ENCODE data around the gene LRRC74A. TPM values are rescaled to one million over a fixed set of nuclear protein-coding genes. Genes with fewer than 3 reads are reported as not detected.

LRRC74A gene
- polyA plus RNA-seq, 1 of the 3 experiments (the other 2 are of a cell fraction): not detected

- H3K4me3 ChIP-seq (ENCODE audit: low read depth in 2 of 2, low read length in 1 of 2): no peak overlapping the region
- no peaks in the 10 kb centered on the region for H3K9me3 ChIP-seq
- H3K9ac ChIP-seq: no peak overlapping the region
- H4K20me1 ChIP-seq (ENCODE audit: insufficient read depth): no peaks in the 10 kb centered on the region
- H3K79me2 ChIP-seq (ENCODE audit: insufficient read depth): no peaks in the 10 kb centered on the region
- H3K36me3 ChIP-seq (replicated peaks in 1 of 2; ENCODE audit: control insufficient read depth in 1 of 2, insufficient read depth in 2 of 2, low read length in 1 of 2): no peaks in the 10 kb centered on the region
- peaks cover 7% of the 10 kb centered on the region; the same call in 1 of the 2 replicates for H3K27me3 ChIP-seq (ENCODE audit: insufficient read depth)
- no peak for DNase-seq
- no peak overlapping the region for H2AFZ ChIP-seq (ENCODE audit: low read depth)
- TF ChIP-seq TAF1 (IDR thresholded peaks at IDR 0.05; ENCODE audit: borderline replicate concordance, low read depth, low read length) (no peak), MEF2A (IDR thresholded peaks at IDR 0.05; ENCODE audit: borderline replicate concordance, low read depth) (no peak), GABPA (IDR thresholded peaks at IDR 0.05; ENCODE audit: low read depth) (no peak)
- TF ChIP-seq, protein P1, sequence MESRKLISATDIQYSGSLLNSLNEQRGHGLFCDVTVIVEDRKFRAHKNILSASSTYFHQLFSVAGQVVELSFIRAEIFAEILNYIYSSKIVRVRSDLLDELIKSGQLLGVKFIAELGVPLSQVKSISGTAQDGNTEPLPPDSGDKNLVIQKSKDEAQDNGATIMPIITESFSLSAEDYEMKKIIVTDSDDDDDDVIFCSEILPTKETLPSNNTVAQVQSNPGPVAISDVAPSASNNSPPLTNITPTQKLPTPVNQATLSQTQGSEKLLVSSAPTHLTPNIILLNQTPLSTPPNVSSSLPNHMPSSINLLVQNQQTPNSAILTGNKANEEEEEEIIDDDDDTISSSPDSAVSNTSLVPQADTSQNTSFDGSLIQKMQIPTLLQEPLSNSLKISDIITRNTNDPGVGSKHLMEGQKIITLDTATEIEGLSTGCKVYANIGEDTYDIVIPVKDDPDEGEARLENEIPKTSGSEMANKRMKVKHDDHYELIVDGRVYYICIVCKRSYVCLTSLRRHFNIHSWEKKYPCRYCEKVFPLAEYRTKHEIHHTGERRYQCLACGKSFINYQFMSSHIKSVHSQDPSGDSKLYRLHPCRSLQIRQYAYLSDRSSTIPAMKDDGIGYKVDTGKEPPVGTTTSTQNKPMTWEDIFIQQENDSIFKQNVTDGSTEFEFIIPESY (IDR thresholded peaks at IDR 0.05; ENCODE audit: borderline replicate concordance, low read depth): no peak
- TF ChIP-seq, protein P2, sequence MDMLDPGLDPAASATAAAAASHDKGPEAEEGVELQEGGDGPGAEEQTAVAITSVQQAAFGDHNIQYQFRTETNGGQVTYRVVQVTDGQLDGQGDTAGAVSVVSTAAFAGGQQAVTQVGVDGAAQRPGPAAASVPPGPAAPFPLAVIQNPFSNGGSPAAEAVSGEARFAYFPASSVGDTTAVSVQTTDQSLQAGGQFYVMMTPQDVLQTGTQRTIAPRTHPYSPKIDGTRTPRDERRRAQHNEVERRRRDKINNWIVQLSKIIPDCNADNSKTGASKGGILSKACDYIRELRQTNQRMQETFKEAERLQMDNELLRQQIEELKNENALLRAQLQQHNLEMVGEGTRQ (IDR thresholded peaks at IDR 0.05; ENCODE audit: borderline replicate concordance, low read depth, low read length): no peak
- ChIA-PET CTCF (interaction anchor here (1.0 to 1.7 kb wide), 3 partner anchors 128 to 257 kb away, joined by 3 to 5 read pairs (median 4); no protein-coding TSS in a partner anchor), POLR2A (no interaction called here)
- H3K27ac ChIP-seq (ENCODE audit: low read depth in 2 of 2, low read length in 1 of 2): no peak overlapping the region
- no peaks in the 10 kb centered on the region for H3F3A ChIP-seq (replicated peaks; ENCODE audit: insufficient read depth)
- peaks cover 0 to 4% of the 10 kb centered on the region in 2 experiments; a peak in 1 of 4 replicates for H3K4me1 ChIP-seq (ENCODE audit: control insufficient read depth in 1 of 2, insufficient read depth in 2 of 2, low read depth in 1 of 2, low read length in 1 of 2)
- WGBS (ENCODE audit: low lambda C conversion rate): 45% methylated on average over 5 of the region's 5 CpGs
- H3K4me2 ChIP-seq: no peak overlapping the region
- H3K9me2 ChIP-seq: no peaks in the 10 kb centered on the region
These were observed 11.3 kb downstream of the LRRC74A start for GRCh38 chr14:76837524-76837923.

DNA sequence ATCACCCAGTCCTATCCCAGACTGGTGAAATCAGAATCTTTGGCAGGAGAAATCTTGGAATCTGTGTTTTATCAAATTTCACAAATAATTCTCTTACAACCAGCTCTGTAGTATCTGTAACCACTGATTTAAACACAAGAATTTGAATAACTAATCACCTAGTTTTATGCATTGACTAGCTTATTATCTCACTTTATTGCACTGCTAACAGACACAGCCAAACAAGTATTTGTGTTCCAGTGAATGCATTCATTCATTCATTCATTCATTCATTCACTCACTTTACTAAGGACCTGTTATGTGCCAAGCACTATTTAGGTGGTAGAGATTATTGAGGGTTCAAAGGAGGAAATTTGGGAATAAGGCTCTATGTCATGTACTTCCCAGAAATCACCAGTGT lies 16.2 kb downstream of the LRRC74A start:
- Histone ChIP-seq H3K9me3 (no peaks in the 10 kb centered on the region), H3K9ac (no peak overlapping the region), H3K9me2 (no peaks in the 10 kb centered on the region), H3K4me3 (ENCODE audit: low read depth in 2 of 2, low read length in 1 of 2) (no peak overlapping the region), H3K36me3 (replicated peaks in 1 of 2; ENCODE audit: control insufficient read depth in 1 of 2, insufficient read depth in 2 of 2, low read length in 1 of 2) (no peaks in the 10 kb centered on the region), H3K27me3 (ENCODE audit: insufficient read depth) (peaks cover 7% of the 10 kb centered on the region; the same call in 1 of the 2 replicates), H2AFZ (ENCODE audit: low read depth) (no peak overlapping the region), H3K27ac (ENCODE audit: low read depth in 2 of 2, low read length in 1 of 2) (no peak overlapping the region), H3K4me2 (no peak overlapping the region), H4K20me1 (ENCODE audit: insufficient read depth) (no peaks in the 10 kb centered on the region), H3K79me2 (ENCODE audit: insufficient read depth) (no peaks in the 10 kb centered on the region), H3K4me1 (ENCODE audit: control insufficient read depth in 1 of 2, insufficient read depth in 2 of 2, low read depth in 1 of 2, low read length in 1 of 2) (no peaks in the 10 kb centered on the region), H3F3A (replicated peaks; ENCODE audit: insufficient read depth) (no peaks in the 10 kb centered on the region)
- TF ChIP-seq, protein P2 (IDR thresholded peaks at IDR 0.05; ENCODE audit: borderline replicate concordance, low read depth, low read length): no peak
- no peak for TF ChIP-seq FOXJ3 (CRISPR knock-in tag; IDR thresholded peaks at IDR 0.05)
- no peak for TF ChIP-seq ELF1 (IDR thresholded peaks at IDR 0.05)
- TF ChIP-seq TAF1 (IDR thresholded peaks at IDR 0.05; ENCODE audit: borderline replicate concordance, low read depth, low read length): no peak
- TF ChIP-seq, protein P3, sequence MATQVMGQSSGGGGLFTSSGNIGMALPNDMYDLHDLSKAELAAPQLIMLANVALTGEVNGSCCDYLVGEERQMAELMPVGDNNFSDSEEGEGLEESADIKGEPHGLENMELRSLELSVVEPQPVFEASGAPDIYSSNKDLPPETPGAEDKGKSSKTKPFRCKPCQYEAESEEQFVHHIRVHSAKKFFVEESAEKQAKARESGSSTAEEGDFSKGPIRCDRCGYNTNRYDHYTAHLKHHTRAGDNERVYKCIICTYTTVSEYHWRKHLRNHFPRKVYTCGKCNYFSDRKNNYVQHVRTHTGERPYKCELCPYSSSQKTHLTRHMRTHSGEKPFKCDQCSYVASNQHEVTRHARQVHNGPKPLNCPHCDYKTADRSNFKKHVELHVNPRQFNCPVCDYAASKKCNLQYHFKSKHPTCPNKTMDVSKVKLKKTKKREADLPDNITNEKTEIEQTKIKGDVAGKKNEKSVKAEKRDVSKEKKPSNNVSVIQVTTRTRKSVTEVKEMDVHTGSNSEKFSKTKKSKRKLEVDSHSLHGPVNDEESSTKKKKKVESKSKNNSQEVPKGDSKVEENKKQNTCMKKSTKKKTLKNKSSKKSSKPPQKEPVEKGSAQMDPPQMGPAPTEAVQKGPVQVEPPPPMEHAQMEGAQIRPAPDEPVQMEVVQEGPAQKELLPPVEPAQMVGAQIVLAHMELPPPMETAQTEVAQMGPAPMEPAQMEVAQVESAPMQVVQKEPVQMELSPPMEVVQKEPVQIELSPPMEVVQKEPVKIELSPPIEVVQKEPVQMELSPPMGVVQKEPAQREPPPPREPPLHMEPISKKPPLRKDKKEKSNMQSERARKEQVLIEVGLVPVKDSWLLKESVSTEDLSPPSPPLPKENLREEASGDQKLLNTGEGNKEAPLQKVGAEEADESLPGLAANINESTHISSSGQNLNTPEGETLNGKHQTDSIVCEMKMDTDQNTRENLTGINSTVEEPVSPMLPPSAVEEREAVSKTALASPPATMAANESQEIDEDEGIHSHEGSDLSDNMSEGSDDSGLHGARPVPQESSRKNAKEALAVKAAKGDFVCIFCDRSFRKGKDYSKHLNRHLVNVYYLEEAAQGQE (IDR thresholded peaks at IDR 0.05; ENCODE audit: low read depth, low read length): no peak
- TF ChIP-seq, protein P4, sequence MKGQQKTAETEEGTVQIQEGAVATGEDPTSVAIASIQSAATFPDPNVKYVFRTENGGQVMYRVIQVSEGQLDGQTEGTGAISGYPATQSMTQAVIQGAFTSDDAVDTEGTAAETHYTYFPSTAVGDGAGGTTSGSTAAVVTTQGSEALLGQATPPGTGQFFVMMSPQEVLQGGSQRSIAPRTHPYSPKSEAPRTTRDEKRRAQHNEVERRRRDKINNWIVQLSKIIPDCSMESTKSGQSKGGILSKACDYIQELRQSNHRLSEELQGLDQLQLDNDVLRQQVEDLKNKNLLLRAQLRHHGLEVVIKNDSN (IDR thresholded peaks at IDR 0.05; ENCODE audit: borderline replicate concordance, low read depth): no peak
- no peak for TF ChIP-seq PBX3 (IDR thresholded peaks at IDR 0.05)
- CTCF ChIA-PET: no interaction called here
- DNase-seq: no peak
- POLR2A ChIA-PET: no interaction called here

All from SK-N-SH (cell line).